Measurements from ENCODE around the gene VEZT.

- TF ChIP-seq CTCF (conservative IDR thresholded peaks at IDR 0.05 in 1 of 2, IDR thresholded peaks at IDR 0.05 in 1 of 2; ENCODE audit: low read depth in 1 of 2, low read length in 2 of 2) (no peak), EZH2 (IDR thresholded peaks at IDR 0.05; ENCODE audit: low read length, missing control alignments) (no peak)
Measured at GRCh38 chr12:95230313-95230712, 12.7 kb downstream of the VEZT start.
